GM12891 (cell line): Measurements from ENCODE around the gene BEST2.

Experiments
- DNase-seq: peaks from one replicate; pipeline ENCODE4 v3.0.0; 2011; ENCODE audit warnings: low spot score; ENCODE audit not compliant: insufficient read length
- FAIRE-seq: peaks from 2 replicates; lab custom pipeline; 2011; peaks lifted over from hg19 to GRCh38; lab: Jason Lieb, UNC
- PAX5 ChIP-seq: IDR thresholded peaks from 2 replicates; pipeline ENCODE4 v1.6.1; 2011; ENCODE audit warnings: low read length, moderate library complexity, mild to moderate bottlenecking; ENCODE audit not compliant: insufficient read depth, severe bottlenecking
- POLR2A ChIP-seq: IDR thresholded peaks from 2 replicates; pipeline ENCODE4 v1.6.1; 2011; ENCODE audit warnings: low read depth, low read length, control low read depth
- POLR2AphosphoS5 ChIP-seq: IDR thresholded peaks from 2 replicates; pipeline ENCODE4 v1.6.1; 2011; ENCODE audit warnings: low read depth, low read length, control low read depth
- POU2F2 ChIP-seq: IDR thresholded peaks from 2 replicates; pipeline ENCODE4 v1.6.1; 2011; ENCODE audit warnings: low read depth, mild to moderate bottlenecking, control low read depth, low read length, moderate library complexity
- SPI1 ChIP-seq: IDR thresholded peaks from 2 replicates; pipeline ENCODE4 v1.6.1; 2011; ENCODE audit warnings: low read depth, low read length, control low read depth
- TAF1 ChIP-seq: IDR thresholded peaks from 2 replicates; pipeline ENCODE4 v1.6.1; 2011; ENCODE audit warnings: low read depth, low read length, control low read depth

The BEST2 gene

DNA sequence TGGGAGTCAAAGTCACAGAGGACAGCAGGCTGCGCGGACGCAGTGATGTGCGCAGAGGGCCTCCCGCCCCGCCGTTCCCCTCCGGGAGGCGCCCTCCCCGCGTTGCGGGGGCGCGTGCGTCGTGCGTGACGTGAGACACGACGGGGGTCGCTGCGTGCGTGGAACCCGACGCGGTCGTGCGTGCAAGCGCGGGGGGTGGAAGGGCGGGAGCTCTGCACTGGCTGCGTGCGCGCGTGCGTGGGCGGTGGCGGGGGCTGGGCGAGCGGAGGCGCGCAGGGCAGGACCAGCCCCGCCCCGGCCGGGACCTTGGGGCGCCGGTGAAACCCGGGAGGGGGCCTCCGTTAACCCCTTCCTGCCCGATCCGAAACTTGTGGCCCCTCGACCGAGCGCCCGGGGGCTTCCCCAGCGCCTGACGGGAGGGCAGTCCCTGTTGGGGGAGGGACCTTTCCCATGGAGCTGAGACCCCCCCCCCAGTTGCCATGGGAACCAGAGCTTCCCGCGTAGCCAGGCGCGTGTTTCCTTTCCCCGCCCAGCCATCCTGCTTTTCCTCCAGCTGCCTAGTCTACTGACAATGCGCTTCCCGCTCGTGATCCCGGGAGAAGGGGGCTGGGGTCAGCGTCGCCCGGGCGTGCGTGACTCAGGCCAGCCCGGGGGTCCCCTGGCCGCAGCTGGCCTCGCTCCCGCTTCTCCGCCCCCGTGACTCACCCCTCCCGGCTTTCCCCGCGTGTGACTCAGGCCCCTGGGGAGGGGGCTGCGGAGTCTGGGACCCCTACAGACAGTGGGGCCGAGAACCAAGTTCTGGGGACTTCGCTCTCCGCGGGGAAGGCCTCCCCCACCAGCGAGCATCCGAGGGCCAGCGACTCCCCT lies 31.1 kb downstream of the BEST2 start:
- 0 out of 2 replicates have a peak, but pooled peaks have one; percentile 21 for TF ChIP-seq SPI1
- TF ChIP-seq TAF1 = no peak
- TF ChIP-seq PAX5 = peak; percentile 47
- 0 out of 2 replicates have a peak, but pooled peaks have one; percentile 10 for TF ChIP-seq POU2F2
- TF ChIP-seq POLR2AphosphoS5 = no peak
- TF ChIP-seq POLR2A = no peak
- DNase-seq (no peak), FAIRE-seq (peak; percentile 92)

DNA sequence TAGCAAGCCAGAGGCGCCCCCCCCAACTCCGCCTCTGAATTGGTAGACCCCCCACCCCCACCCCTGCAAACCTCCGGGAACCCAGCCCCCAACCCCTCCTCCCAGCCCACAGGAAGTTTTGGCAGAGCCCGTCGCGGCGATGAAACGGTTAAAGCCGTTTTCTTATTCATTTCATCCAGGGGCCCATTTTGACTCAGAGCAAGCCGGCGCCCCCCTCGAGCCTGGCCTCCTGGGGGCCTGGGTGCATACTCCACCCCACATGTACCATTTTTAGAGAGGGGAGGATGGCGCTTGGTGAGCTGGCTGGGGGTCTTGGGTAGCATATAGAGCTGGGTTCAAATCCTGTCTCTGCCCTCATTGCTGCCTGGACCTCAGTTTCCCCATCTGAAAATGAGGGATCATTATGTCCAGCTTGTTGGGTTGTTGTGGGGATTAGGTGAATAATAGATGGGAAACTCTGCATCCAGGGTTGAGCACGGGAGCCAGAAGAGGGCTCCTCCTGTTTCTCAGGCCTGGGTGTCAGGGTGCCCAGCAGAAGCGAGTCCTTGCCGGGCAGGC lies 31.8 kb downstream of the BEST2 start:
- no peak for TF ChIP-seq POLR2A
- 0 out of 2 replicates have a peak, but pooled peaks have one; percentile 24 for TF ChIP-seq POU2F2
- FAIRE-seq = no peak
- no peak for DNase-seq

DNA sequence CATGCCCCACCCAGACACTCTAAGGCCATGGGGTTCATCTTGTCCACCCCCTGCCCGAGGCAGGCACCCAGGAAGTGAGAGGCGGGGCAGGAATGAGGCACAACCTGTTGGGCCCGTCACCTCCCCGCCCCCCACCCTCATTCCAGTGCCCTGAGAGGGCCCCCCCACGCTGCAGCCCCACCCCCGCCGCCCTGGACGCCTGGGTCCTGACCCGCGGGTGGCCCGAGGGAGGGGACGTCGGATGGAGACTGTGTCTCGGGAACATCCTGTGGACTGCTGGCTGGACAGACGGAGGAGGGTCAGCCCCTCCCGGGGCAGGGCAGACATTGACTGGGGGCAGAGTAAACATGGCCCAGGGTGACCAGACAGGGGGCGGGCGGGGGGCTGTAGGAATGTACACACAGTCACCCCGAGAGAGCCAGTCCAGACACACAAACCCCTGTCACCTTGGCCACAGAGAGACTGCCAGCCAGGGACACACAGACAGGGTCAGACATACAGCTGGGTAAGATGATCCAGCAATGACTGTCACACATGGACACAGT lies 32.3 kb downstream of the BEST2 start:
- TF ChIP-seq SPI1 = no peak
- no peak for FAIRE-seq
- no peak for DNase-seq

DNA sequence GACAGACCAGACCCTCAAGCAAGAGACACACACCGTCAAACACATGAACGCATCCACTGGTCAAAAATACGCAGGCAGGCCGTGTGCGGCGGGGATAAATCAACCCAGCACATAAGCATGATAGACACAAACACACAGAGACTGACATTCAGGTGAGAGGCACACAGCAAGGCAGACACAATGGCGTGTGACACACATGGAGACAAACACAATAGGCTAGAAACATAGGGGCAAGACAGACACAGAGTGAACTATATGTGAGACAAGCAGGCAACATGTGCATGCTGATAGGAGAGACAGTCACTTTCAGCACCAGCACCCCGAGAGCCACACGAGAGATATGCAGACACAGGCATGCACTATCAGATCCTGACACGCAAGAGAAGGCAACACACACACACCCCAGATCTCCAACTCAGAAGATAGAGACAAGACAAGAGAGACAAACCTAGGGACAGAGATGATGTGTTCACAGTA lies 32.8 kb downstream of the BEST2 start:
- no peak for TF ChIP-seq PAX5
- no peak for TF ChIP-seq POLR2AphosphoS5
- no peak for TF ChIP-seq SPI1
- no peak for TF ChIP-seq TAF1
- no peak for TF ChIP-seq POLR2A
- TF ChIP-seq POU2F2 = no peak
- FAIRE-seq = no peak
- DNase-seq = no peak

DNA sequence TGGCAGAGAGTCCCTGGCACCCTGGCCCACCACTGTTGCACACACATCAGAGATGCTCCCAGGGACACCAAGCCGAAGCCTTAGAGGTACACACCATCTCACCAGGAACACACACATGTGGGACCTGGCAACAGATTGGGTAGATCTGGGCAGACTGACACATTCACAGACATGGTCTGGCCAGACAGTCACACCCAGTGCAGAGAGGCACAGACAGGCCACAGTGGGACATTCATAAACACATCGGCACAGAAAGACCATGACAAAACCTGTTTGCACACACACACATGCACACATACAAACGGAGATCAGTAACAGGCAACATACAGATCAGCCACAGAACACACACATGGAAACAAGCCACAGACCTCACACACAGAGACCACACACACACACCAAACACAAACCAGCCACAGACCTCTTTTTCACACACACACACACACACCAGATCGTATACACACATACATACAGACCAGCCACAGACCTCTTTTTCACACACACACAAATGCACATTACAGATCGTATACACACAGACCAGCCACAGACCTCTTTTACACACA lies 33.4 kb downstream of the BEST2 start:
- FAIRE-seq = peak; percentile 81
- TF ChIP-seq POLR2A (0 out of 2 replicates have a peak, but pooled peaks have one; percentile 24), POU2F2 (no peak)

DNA sequence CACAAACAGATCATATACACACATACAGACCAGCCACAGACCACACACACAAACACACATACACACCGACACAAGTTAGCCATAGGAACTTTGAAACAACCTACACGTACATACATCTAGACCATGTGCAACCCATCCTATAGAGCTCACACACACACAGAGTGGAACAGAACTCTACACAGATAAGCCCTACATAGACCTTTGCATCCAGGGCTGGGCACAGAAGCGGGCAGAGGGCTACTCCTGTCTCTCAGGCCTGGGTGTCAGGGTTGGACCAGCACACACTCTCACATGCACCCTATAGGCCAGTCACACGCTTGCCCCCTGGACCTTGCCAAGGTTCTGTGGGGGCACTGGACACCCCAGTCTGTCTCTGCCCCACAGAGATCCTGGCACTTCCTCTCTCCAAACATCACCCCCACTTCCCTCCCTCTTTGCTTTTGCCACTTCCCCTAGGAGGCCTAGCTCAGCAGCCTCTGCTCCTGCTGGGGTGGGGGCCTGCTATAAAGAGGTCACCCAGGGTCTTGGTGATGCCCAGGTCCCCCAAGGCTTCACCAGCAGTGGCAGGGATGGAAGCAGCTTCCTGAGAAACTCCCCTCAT lies 33.9 kb downstream of the BEST2 start:
- FAIRE-seq (no peak), DNase-seq (no peak)
- TF ChIP-seq SPI1 = peak; percentile 79
- no peak for TF ChIP-seq POU2F2
- TF ChIP-seq POLR2A = no peak
- no peak for TF ChIP-seq TAF1
- no peak for TF ChIP-seq PAX5
- no peak for TF ChIP-seq POLR2AphosphoS5

More for the DNA sequence above, 33.4 kb downstream of the BEST2 start:
- no peak for DNase-seq

DNA sequence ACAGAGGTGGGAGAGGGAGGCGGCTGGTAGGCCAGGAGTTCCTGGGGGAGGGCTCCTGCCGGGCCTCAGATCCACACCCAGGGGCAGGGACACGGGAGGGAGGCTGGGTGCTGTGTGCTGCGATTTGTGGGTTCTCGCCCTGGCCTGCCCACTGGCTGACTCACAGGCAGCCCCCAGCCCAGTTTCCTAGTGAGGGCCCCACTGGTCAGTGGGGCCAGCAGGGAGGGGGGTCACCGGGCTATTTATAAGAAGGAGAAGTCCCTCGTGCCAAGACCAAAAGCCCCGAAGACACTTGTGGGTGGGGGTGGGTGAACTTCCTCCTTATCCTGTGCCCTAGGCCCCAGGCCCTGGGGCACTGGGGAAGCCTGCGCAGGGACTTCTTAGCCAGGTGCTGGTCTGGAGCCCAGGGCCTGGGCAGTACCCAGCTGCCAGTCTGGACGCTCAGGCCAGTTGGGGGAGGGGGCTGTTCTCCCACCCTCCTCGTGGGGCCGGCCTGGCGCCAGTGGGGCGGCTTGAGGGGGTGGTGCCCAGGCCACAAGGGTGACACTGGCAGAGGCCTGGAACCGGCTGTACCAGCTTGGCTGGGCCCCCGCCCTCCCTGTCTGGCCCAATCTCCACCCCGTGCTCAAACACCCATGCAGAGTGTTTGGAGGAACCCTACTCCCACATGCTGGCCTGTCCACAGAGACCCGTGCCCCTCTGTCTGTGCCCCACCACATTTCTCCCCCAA lies 34.7 kb downstream of the BEST2 start:
- DNase-seq (no peak), FAIRE-seq (no peak)

DNA sequence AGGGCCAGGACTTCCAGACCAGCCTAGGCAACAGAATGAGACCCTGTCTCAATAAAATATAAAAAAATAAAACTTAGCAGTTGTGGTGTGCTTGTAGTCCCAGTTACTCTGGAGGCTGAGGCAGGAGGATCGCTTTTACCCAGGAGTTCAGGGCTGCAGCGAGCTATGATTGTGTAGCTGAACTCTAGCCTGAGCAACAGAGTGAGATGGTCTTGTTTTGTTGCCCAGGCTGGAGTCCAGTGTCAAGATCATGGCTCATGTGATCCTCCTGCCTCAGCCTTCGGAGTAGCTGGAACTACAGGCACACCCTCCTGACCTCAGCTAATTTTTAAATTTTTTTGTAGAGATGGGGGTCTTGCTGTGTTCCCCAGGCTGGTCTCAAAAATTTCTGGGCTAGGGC lies 35.4 kb downstream of the BEST2 start:
- no peak for DNase-seq
- FAIRE-seq = no peak
- TF ChIP-seq SPI1 (no peak), POU2F2 (no peak), TAF1 (no peak), POLR2A (no peak), POLR2AphosphoS5 (no peak), PAX5 (no peak)

More for the DNA sequence above, 34.7 kb downstream of the BEST2 start:
- 0 out of 2 replicates have a peak, but pooled peaks have one; percentile 2 for TF ChIP-seq SPI1
- TF ChIP-seq POU2F2 = no peak
- TF ChIP-seq TAF1 = no peak

DNA sequence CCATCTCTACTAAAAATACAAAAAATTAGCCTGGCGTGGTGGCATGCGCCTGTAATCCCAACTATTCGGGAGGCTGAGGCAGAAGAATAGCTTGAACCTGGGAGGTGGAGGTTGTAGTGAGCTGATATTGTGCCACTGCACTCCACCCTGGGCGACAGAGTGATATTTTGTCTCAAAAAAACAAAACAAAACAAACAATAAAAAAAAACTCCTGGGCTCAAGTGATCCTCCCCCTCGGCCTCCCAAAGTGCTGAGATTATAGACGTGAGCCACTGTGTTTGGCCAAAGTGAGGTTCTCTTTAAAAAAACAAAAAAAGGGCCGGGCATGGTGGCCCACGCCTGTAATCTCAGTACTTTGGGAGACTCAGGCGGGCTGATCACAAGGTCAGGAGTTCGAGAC lies 35.9 kb downstream of the BEST2 start:
- DNase-seq (no peak), FAIRE-seq (no peak)
- TF ChIP-seq POLR2A (no peak), POLR2AphosphoS5 (no peak), POU2F2 (no peak), TAF1 (no peak), SPI1 (no peak)
